GM11168 (cell line): ENCODE results near the gene TAF1L.

Experiments used
- in situ Hi-C: fragments of 300-500 bp; cut with MboI; formaldehyde crosslinking; loops from one replicate; pipeline ENCODE4 v1.12.0; 2022; ENCODE audit warnings: low sequenced_read_pairs; ENCODE audit not compliant: unreplicated experiment

Gene TAF1L

GRCh38 chr9:32596096-32596865 is 39.2 kb downstream of the TAF1L start:
- in situ Hi-C loops: no loop called here

- in situ Hi-C loops: no loop called here
Observed at GRCh38 chr9:32590898-32591297, 44.6 kb downstream of the TAF1L start.

GRCh38 chr9:32590476-32590875 is 45.0 kb downstream of the TAF1L start:
- in situ Hi-C loops: no loop called here

GRCh38 chr9:32589083-32589723 is 46.3 kb downstream of the TAF1L start:
- in situ Hi-C loops: loop anchor here (10.0 kb wide), 1 partner anchor 376 kb away; no protein-coding TSS in a partner anchor

GRCh38 chr9:32587901-32588300 is 47.6 kb downstream of the TAF1L start:
- in situ Hi-C loops: loop anchor here (10.0 kb wide), 1 partner anchor 377 kb away; no protein-coding TSS in a partner anchor

GRCh38 chr9:32584784-32585183 is 50.7 kb downstream of the TAF1L start:
- in situ Hi-C loops: loop anchor here (10.0 kb wide), 1 partner anchor 380 kb away; no protein-coding TSS in a partner anchor

- in situ Hi-C loops: loop anchor here (10.0 kb wide), 1 partner anchor 383 kb away; no protein-coding TSS in a partner anchor
Observed at GRCh38 chr9:32581512-32582143, 53.8 kb downstream of the TAF1L start.

- in situ Hi-C loops: loop anchor here (10.0 kb wide), 1 partner anchor 384 kb away; no protein-coding TSS in a partner anchor
Observed at GRCh38 chr9:32580631-32581300, 54.7 kb downstream of the TAF1L start.

- in situ Hi-C loops: loop anchor here (5.0 to 10.0 kb wide), 2 partner anchors 198 to 385 kb away; partner anchors contain the start of gene ACO1
Observed at GRCh38 chr9:32579706-32580331, 55.6 kb downstream of the TAF1L start.
